ENCODE measurements around the gene ZNF33B. TPM values are rescaled to one million over a fixed set of nuclear protein-coding genes. Genes with fewer than 3 reads are reported as not detected.

The ZNF33B gene
- total and polyA plus RNA-seq, 9 of the 15 experiments (the other 6 are each of a cell fraction or from before 2014, with no cell fraction given): 6.9 to 23.9 (median 15.4) TPM

DNA sequence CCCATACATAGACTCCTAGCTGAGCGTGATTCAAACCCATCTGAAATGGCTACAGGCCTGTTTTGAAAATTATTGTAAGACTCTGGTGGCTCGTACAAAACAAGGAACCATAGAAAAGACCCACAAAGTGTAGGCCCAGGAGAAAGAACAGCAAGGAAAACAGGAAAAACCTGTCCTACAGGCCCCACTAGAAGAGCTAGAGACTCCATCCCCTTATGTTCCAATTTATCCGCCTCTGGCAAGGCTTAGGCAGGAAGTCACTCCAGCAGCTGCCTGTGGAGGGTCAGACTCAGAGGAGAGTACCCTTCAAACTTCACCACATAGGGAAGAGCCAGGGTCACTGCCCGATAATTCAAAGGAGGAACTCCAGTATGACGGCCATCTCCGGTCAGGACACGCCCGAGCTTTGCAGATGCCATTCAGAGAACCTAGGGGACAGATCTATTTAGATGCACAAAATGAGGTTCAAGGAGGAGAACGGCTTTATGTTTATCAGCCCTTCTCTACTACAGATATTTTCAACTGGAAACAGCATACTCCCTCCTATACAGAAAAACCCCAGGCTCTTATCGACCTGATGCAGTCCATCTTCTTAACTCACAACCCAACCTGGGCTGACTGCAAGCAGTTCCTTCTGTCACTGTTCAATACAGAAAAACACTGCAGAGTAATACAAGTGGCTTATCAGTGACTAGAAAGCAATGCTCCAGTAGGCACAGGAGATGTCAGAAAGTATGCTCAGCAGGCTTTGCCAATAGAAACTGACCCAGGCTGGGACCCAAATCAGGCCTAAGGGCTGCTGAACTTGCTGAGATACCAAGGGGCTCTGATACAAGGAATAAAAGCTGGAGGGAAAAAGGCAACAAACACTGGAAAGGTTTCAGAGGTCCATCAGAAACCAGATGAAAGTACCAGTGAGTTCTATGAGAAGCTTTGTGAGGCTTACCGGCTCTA, 8.6 kb upstream of the ZNF33B start (continued):
- TF ChIP-seq ZZZ3 (IDR thresholded peaks at IDR 0.05) (no peak), SRSF7 (optimal IDR thresholded peaks at IDR 0.05; ENCODE audit: low read depth, low read length) (no peak), EP400 (IDR thresholded peaks at IDR 0.05) (peak; percentile 30; the same call in 1 of the 2 replicates), FOXK2 (conservative IDR thresholded peaks at IDR 0.05 in 1 of 2, IDR thresholded peaks at IDR 0.05 in 1 of 2; ENCODE audit: low read depth in 2 of 2) (peak in 1 of 2 experiments; percentile 55; a peak in 1 of 4 replicates), ZEB2 (IDR thresholded peaks at IDR 0.05) (peak; percentile 73; the same call in 1 of the 2 replicates), FOXA1 (IDR thresholded peaks at IDR 0.05; ENCODE audit: borderline replicate concordance) (no peak), ZNF699 (CRISPR knock-in tag; IDR thresholded peaks at IDR 0.05; ENCODE audit: insufficient replicate concordance) (no peak), TBL1XR1 (IDR thresholded peaks at IDR 0.05; ENCODE audit: low read length in 2 of 2) (peak; percentile 34 to 70; a peak in 2 of 4 replicates), RBM39 (optimal IDR thresholded peaks at IDR 0.05; ENCODE audit: low read depth, low read length) (no peak), KAT7 (CRISPR knock-in tag; IDR thresholded peaks at IDR 0.05; ENCODE audit: borderline replicate concordance) (no peak; the same call in 1 of the 2 replicates), ZKSCAN8 (CRISPR knock-in tag; IDR thresholded peaks at IDR 0.05) (no peak), ARID1B (IDR thresholded peaks at IDR 0.05) (peak; percentile 93), HDAC1 (IDR thresholded peaks at IDR 0.05) (peak; percentile 38 to 64; a peak in 3 of 4 replicates), ARNT (IDR thresholded peaks at IDR 0.05) (peak in 1 of 2 experiments; percentile 72; a peak in 2 of 4 replicates), ZNF445 (CRISPR knock-in tag; IDR thresholded peaks at IDR 0.05; ENCODE audit: low read depth) (no peak), ZNF175 (CRISPR knock-in tag; IDR thresholded peaks at IDR 0.05; ENCODE audit: low read depth) (no peak), CXXC5 (CRISPR knock-in tag; IDR thresholded peaks at IDR 0.05) (peak; percentile 31), L3MBTL2 (IDR thresholded peaks at IDR 0.05) (no peak), CC2D1A (IDR thresholded peaks at IDR 0.05) (peak; percentile 80; the same call in 1 of the 2 replicates)
- TF ChIP-seq, protein P1, sequence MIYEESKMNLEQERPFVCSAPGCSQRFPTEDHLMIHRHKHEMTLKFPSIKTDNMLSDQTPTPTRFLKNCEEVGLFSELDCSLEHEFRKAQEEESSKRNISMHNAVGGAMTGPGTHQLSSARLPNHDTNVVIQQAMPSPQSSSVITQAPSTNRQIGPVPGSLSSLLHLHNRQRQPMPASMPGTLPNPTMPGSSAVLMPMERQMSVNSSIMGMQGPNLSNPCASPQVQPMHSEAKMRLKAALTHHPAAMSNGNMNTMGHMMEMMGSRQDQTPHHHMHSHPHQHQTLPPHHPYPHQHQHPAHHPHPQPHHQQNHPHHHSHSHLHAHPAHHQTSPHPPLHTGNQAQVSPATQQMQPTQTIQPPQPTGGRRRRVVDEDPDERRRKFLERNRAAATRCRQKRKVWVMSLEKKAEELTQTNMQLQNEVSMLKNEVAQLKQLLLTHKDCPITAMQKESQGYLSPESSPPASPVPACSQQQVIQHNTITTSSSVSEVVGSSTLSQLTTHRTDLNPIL (CRISPR knock-in tag; IDR thresholded peaks at IDR 0.05): no peak
- TF ChIP-seq, protein P2, sequence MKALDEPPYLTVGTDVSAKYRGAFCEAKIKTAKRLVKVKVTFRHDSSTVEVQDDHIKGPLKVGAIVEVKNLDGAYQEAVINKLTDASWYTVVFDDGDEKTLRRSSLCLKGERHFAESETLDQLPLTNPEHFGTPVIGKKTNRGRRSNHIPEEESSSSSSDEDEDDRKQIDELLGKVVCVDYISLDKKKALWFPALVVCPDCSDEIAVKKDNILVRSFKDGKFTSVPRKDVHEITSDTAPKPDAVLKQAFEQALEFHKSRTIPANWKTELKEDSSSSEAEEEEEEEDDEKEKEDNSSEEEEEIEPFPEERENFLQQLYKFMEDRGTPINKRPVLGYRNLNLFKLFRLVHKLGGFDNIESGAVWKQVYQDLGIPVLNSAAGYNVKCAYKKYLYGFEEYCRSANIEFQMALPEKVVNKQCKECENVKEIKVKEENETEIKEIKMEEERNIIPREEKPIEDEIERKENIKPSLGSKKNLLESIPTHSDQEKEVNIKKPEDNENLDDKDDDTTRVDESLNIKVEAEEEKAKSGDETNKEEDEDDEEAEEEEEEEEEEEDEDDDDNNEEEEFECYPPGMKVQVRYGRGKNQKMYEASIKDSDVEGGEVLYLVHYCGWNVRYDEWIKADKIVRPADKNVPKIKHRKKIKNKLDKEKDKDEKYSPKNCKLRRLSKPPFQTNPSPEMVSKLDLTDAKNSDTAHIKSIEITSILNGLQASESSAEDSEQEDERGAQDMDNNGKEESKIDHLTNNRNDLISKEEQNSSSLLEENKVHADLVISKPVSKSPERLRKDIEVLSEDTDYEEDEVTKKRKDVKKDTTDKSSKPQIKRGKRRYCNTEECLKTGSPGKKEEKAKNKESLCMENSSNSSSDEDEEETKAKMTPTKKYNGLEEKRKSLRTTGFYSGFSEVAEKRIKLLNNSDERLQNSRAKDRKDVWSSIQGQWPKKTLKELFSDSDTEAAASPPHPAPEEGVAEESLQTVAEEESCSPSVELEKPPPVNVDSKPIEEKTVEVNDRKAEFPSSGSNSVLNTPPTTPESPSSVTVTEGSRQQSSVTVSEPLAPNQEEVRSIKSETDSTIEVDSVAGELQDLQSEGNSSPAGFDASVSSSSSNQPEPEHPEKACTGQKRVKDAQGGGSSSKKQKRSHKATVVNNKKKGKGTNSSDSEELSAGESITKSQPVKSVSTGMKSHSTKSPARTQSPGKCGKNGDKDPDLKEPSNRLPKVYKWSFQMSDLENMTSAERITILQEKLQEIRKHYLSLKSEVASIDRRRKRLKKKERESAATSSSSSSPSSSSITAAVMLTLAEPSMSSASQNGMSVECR (CRISPR knock-in tag; IDR thresholded peaks at IDR 0.05): no peak
